Liver (tissue), 9 donors: ENCODE measurements around the gene CAP2. TPM values are rescaled to one million over a fixed set of nuclear protein-coding genes. Genes with fewer than 3 reads are reported as not detected.
A peak's percentile ranks its signal among the peaks of the same experiment; 100 is the strongest.

Experiments
- DNase-seq: peaks from one replicate; pipeline ENCODE4 v3.0.0-alpha.2; 2017; ENCODE audit warnings: low spot score
- H3K27ac ChIP-seq, 2 donors: one replicate each; pipeline ENCODE4 v1.7.0; 2013; ENCODE audit warnings: inconsistent platforms in 2 of 2, low read length in 2 of 2, control low read depth in 1 of 2, low read depth in 1 of 2, mild to moderate bottlenecking in 1 of 2
- H3K27me3 ChIP-seq, 4 donors: one replicate each; pipeline versions ENCODE4 v1.6.1 to v1.7.0; 2013; ENCODE audit warnings: low read length in 3 of 4, inconsistent platforms in 1 of 4, mild to moderate bottlenecking in 1 of 4, moderate library complexity in 1 of 4; ENCODE audit not compliant: control insufficient read depth in 4 of 4, insufficient read depth in 4 of 4
- H3K36me3 ChIP-seq, 4 donors: one replicate each; pipeline versions ENCODE4 v1.6.1 to v1.7.0; 2013; ENCODE audit warnings: low read length in 3 of 4, mild to moderate bottlenecking in 3 of 4, low read depth in 1 of 4, moderate library complexity in 1 of 4; ENCODE audit not compliant: control insufficient read depth in 4 of 4, insufficient read depth in 3 of 4
- H3K4me1 ChIP-seq, 4 donors: one replicate each; pipeline versions ENCODE4 v1.6.1 to v1.7.0; 2013; ENCODE audit warnings: low read length in 3 of 4, mild to moderate bottlenecking in 3 of 4, moderate library complexity in 1 of 4; ENCODE audit not compliant: control insufficient read depth in 4 of 4, insufficient read depth in 4 of 4
- H3K4me3 ChIP-seq, 3 donors: one replicate each; pipeline versions ENCODE4 v1.6.1 to v1.7.0; 2013; ENCODE audit warnings: low read length in 3 of 3, control low read depth in 1 of 3, low read depth in 1 of 3, mild to moderate bottlenecking in 1 of 3
- H3K9ac ChIP-seq, 2 donors: one replicate each; pipeline ENCODE4 v1.7.0; 2013; ENCODE audit warnings: low read length in 2 of 2, mild to moderate bottlenecking in 2 of 2, moderate library complexity in 2 of 2, control low read depth in 1 of 2, low read depth in 1 of 2
- H3K9me3 ChIP-seq, 4 donors: one replicate each; pipeline versions ENCODE4 v1.6.1 to v1.7.0; 2013; ENCODE audit warnings: low read length in 3 of 4; ENCODE audit not compliant: control insufficient read depth in 4 of 4
- ATF3 ChIP-seq: IDR thresholded peaks from 2 replicates; pipeline ENCODE4 v1.6.1; 2016; ENCODE audit warnings: antibody characterized with exemption
- CTCF ChIP-seq: fragments of 150-350 bp; IDR thresholded peaks from 2 replicates; pipeline ENCODE4 v1.5.1; 2017; ENCODE audit warnings: improper control_type of control experiment, low read depth, low read length; ENCODE audit not compliant: missing input control
- EGR1 ChIP-seq, 2 donors: IDR thresholded peaks; 2 replicates each; pipeline ENCODE4 v1.6.1; 2016 to 2018; ENCODE audit warnings: antibody characterized with exemption in 2 of 2, low read depth in 2 of 2
- FOXA1 ChIP-seq: IDR thresholded peaks from 2 replicates; pipeline ENCODE4 v1.6.1; 2016; ENCODE audit warnings: antibody characterized with exemption
- FOXA2 ChIP-seq: IDR thresholded peaks from 2 replicates; pipeline ENCODE4 v1.6.1; 2016; ENCODE audit warnings: antibody characterized with exemption
- GABPA ChIP-seq, 2 donors: IDR thresholded peaks in 1 of 2; conservative IDR thresholded peaks in 1 of 2; 2 replicates each; pipeline ENCODE4 v1.6.1; 2016; ENCODE audit warnings: antibody characterized with exemption in 2 of 2, mild to moderate bottlenecking in 1 of 2, moderate library complexity in 1 of 2
- HNF4A ChIP-seq, 2 donors: conservative IDR thresholded peaks; 2 replicates each; pipeline ENCODE4 v1.6.1; 2016; ENCODE audit warnings: antibody characterized with exemption in 2 of 2, mild to moderate bottlenecking in 2 of 2
- HNF4G ChIP-seq: IDR thresholded peaks from 2 replicates; pipeline ENCODE4 v1.6.1; 2016; ENCODE audit warnings: antibody characterized with exemption
- JUND ChIP-seq, 2 donors: IDR thresholded peaks; 2 replicates each; pipeline ENCODE4 v1.6.1; 2016; ENCODE audit warnings: antibody characterized with exemption in 2 of 2
- MAX ChIP-seq: IDR thresholded peaks from 2 replicates; pipeline ENCODE4 v1.6.1; 2016; ENCODE audit warnings: antibody characterized with exemption
- NR2F2 ChIP-seq: IDR thresholded peaks from 2 replicates; pipeline ENCODE4 v1.6.1; 2016; ENCODE audit warnings: antibody characterized with exemption
- RAD21 ChIP-seq, 2 donors: IDR thresholded peaks; 2 replicates each; pipeline ENCODE4 v1.6.1; 2016; ENCODE audit warnings: antibody characterized with exemption in 2 of 2, mild to moderate bottlenecking in 2 of 2
- REST ChIP-seq: IDR thresholded peaks from 2 replicates; pipeline ENCODE4 v1.6.1; 2016; ENCODE audit warnings: antibody characterized with exemption, mild to moderate bottlenecking
- RXRA ChIP-seq, 2 donors: IDR thresholded peaks; 2 replicates each; pipeline ENCODE4 v1.6.1; 2017 to 2018; ENCODE audit warnings: antibody characterized with exemption in 2 of 2, mild to moderate bottlenecking in 1 of 2
- SP1 ChIP-seq: IDR thresholded peaks from 2 replicates; pipeline ENCODE4 v1.6.1; 2018; ENCODE audit warnings: antibody characterized with exemption, mild to moderate bottlenecking
- TAF1 ChIP-seq: conservative IDR thresholded peaks from 2 replicates; pipeline ENCODE4 v1.6.1; 2016; ENCODE audit warnings: antibody characterized with exemption, mild to moderate bottlenecking
- YY1 ChIP-seq: IDR thresholded peaks from 2 replicates; pipeline ENCODE4 v1.6.1; 2016; ENCODE audit warnings: antibody characterized with exemption, mild to moderate bottlenecking
- WGBS: extraction: QIAGEN DNeasy Blood & Tissue Kit; methylation state at CpG from one replicate; pipeline ENCODE4 v1.1.7; 2013; 5-methylcytosine and 5-hydroxymethylcytosine counted together
- polyA plus RNA-seq, 2 donors: library from polyadenylated mRNA; stranded (reverse) in 1 of 2; unstranded in 1 of 2; fragments of 200-250 nt in 1 of 2; fragments of >200 nt in 1 of 2; fragmentation: Nextera tagmentation in 1 of 2; extraction: Ambion mirVana in 1 of 2; gene quantifications; one replicate each; pipeline versions ENCODE4 v1.2.1 to v1.2.3, GENCODE V29; 2013 to 2015
- total RNA-seq, 2 donors: library from RNA; depleted of rRNA; stranded (reverse); fragments of >200 nt; gene quantifications; one replicate each; pipeline ENCODE4 v1.2.3, GENCODE V29; 2014
- donor health status: healthy.
- donor health status: healthy.
- donor health status: healthy.
- donor health status: healthy.
- donor health status: healthy.

The CAP2 gene
- total and polyA plus RNA-seq, 4 donors = 1.2 to 6.4 (median 2.5) TPM

- no peaks in the 10 kb centered on the region for H3K27me3 ChIP-seq
- no peaks in the 10 kb centered on the region for H3K9me3 ChIP-seq
- H3K4me1 ChIP-seq = peaks cover 0 to 10% (median 6%) of the 10 kb centered on the region in 4 donors
- WGBS = 15% methylated on average over 5 of the region's 5 CpGs
- peak overlapping the region in 1 of 2 donors; percentile 54 for H3K27ac ChIP-seq
- H3K4me3 ChIP-seq = peak overlapping the region in 1 of 3 donors; percentile 26
- no peak for TF ChIP-seq TAF1
- TF ChIP-seq MAX = no peak
- TF ChIP-seq RXRA (IDR thresholded peaks at IDR 0.05) = no peak
- TF ChIP-seq FOXA2 = no peak
- TF ChIP-seq JUND (IDR thresholded peaks at IDR 0.05) = no peak
- TF ChIP-seq HNF4A (conservative IDR thresholded peaks at IDR 0.05) = no peak
- TF ChIP-seq FOXA1 = no peak
- no peak for TF ChIP-seq GABPA (IDR thresholded peaks at IDR 0.05 in 1 of 2, conservative IDR thresholded peaks at IDR 0.05 in 1 of 2)
- no peak for TF ChIP-seq CTCF
- TF ChIP-seq RAD21 (IDR thresholded peaks at IDR 0.05) = no peak
- TF ChIP-seq NR2F2 = no peak
- TF ChIP-seq SP1 = no peak
- no peak for TF ChIP-seq EGR1 (IDR thresholded peaks at IDR 0.05; ENCODE audit: low read depth in 2 of 2)
- TF ChIP-seq REST = no peak
- TF ChIP-seq ATF3 = no peak
- no peak for TF ChIP-seq YY1
- no peak for TF ChIP-seq HNF4G
- H3K36me3 ChIP-seq = no peaks in the 10 kb centered on the region
- no peak for DNase-seq
- H3K9ac ChIP-seq = peak overlapping the region; percentile 33 to 41
These were observed 190.4 kb downstream of the CAP2 start for GRCh38 chr6:17583811-17584210.

- no peak for DNase-seq
- TF ChIP-seq FOXA1 (no peak), HNF4A (conservative IDR thresholded peaks at IDR 0.05) (peak in 1 of 2 donors; percentile 7), RAD21 (IDR thresholded peaks at IDR 0.05) (peak; percentile 90 to 96), CTCF (peak; percentile 74)
- 5% methylated on average over 7 of the region's 7 CpGs for WGBS
- Histone ChIP-seq H3K36me3 (no peaks in the 10 kb centered on the region), H3K27ac (peak overlapping the region in 1 of 2 donors; percentile 54), H3K4me3 (peak overlapping the region in 1 of 3 donors; percentile 26), H3K9ac (peak overlapping the region; percentile 33 to 41), H3K27me3 (no peaks in the 10 kb centered on the region), H3K4me1 (peaks cover 0 to 10% (median 6%) of the 10 kb centered on the region in 4 donors), H3K9me3 (no peaks in the 10 kb centered on the region)
These were observed 190.9 kb downstream of the CAP2 start for GRCh38 chr6:17584241-17584803.
